HK-2 (cell line): Measurements from ENCODE around the gene GPD1L.

Experiments used
- DNase-seq: peaks from one replicate; pipeline ENCODE4 v3.0.0-alpha.2; 2018; ENCODE audit not compliant: unreplicated experiment

GPD1L gene

GRCh38 chr3:32136703-32137102, 30.3 kb downstream of the GPD1L start:
- no peak for DNase-seq

- no peak for DNase-seq
These were observed 31.4 kb downstream of the GPD1L start for GRCh38 chr3:32137870-32138269.

- DNase-seq: no peak
These were observed 32.2 kb downstream of the GPD1L start for GRCh38 chr3:32138545-32139104.

- no peak for DNase-seq
These were observed 34.5 kb downstream of the GPD1L start for GRCh38 chr3:32140943-32141342.

- DNase-seq: peak; percentile 44
These were observed 37.7 kb downstream of the GPD1L start for GRCh38 chr3:32143849-32144757.

GRCh38 chr3:32146746-32147211, 40.4 kb downstream of the GPD1L start:
- no peak for DNase-seq

GRCh38 chr3:32147509-32147908, 41.1 kb downstream of the GPD1L start:
- DNase-seq: no peak

- DNase-seq: no peak
These were observed 41.5 kb downstream of the GPD1L start for GRCh38 chr3:32147933-32148332.

GRCh38 chr3:32148351-32148750, 41.9 kb downstream of the GPD1L start:
- no peak for DNase-seq

GRCh38 chr3:32153414-32154204, 47.2 kb downstream of the GPD1L start:
- no peak for DNase-seq

- no peak for DNase-seq
These were observed 47.8 kb downstream of the GPD1L start for GRCh38 chr3:32154205-32154579.

GRCh38 chr3:32155117-32155516, 48.7 kb downstream of the GPD1L start:
- DNase-seq: no peak

- DNase-seq: no peak
These were observed 51.3 kb downstream of the GPD1L start for GRCh38 chr3:32157600-32158264.

- DNase-seq: no peak
These were observed 54.3 kb downstream of the GPD1L start for GRCh38 chr3:32160706-32161214.

- no peak for DNase-seq
These were observed 59.0 kb downstream of the GPD1L start for GRCh38 chr3:32165442-32165841.

GRCh38 chr3:32166654-32167053, 60.2 kb downstream of the GPD1L start:
- DNase-seq: no peak

- DNase-seq: no peak
These were observed 66.0 kb downstream of the GPD1L start for GRCh38 chr3:32172420-32172819.

GRCh38 chr3:32175607-32176197, 69.3 kb downstream of the GPD1L start:
- DNase-seq: peak; percentile 26

GRCh38 chr3:32176989-32177701, 70.7 kb downstream of the GPD1L start:
- DNase-seq: peak; percentile 43

- DNase-seq: peak; percentile 47
These were observed 71.3 kb downstream of the GPD1L start for GRCh38 chr3:32177702-32178198.
